Astrocyte (in vitro differentiated cells and primary cell): Measurements from ENCODE around the gene COL6A1. TPM values are rescaled to one million over a fixed set of nuclear protein-coding genes. Genes with fewer than 3 reads are reported as not detected.

Experiments
- DNase-seq: peaks from one replicate; pipeline ENCODE4 v3.0.0-alpha.2; 2010; ENCODE audit warnings: low read depth
- FAIRE-seq: peaks from 2 replicates; lab custom pipeline; 2011; peaks lifted over from hg19 to GRCh38; lab: Jason Lieb, UNC
- H2AFZ ChIP-seq: 2 replicates; pipeline ENCODE4 v1.6.0; 2012; ENCODE audit warnings: low read depth, low read length, inconsistent platforms
- H3K27ac ChIP-seq: 2 replicates; pipeline ENCODE4 v1.5.1; 2011; ENCODE audit warnings: low read depth, low read length, inconsistent platforms
- H3K27me3 ChIP-seq: 2 replicates; pipeline ENCODE4 v1.6.0; 2011; ENCODE audit warnings: low read length, inconsistent platforms; ENCODE audit not compliant: insufficient read depth
- H3K36me3 ChIP-seq: 2 replicates; pipeline ENCODE4 v1.5.1; 2011; ENCODE audit warnings: low read length, inconsistent platforms; ENCODE audit not compliant: insufficient read depth
- H3K4me1 ChIP-seq: 2 replicates; pipeline ENCODE4 v1.5.1; 2011; ENCODE audit warnings: low read length, inconsistent platforms; ENCODE audit not compliant: insufficient read depth
- H3K4me2 ChIP-seq: 2 replicates; pipeline ENCODE4 v1.6.0; 2012; ENCODE audit warnings: low read length, inconsistent platforms
- H3K4me3 ChIP-seq: 2 replicates; pipeline ENCODE4 v1.5.1; 2011; ENCODE audit warnings: low read depth, mild to moderate bottlenecking, low read length, inconsistent platforms; ENCODE audit not compliant: insufficient read depth
- H3K79me2 ChIP-seq: 2 replicates; pipeline ENCODE4 v1.6.0; 2012; ENCODE audit warnings: mild to moderate bottlenecking, low read length, inconsistent platforms; ENCODE audit not compliant: insufficient read depth
- H3K9ac ChIP-seq: 2 replicates; pipeline ENCODE4 v1.6.0; 2012; ENCODE audit warnings: mild to moderate bottlenecking, low read length, inconsistent platforms
- H3K9me3 ChIP-seq: 2 replicates; pipeline ENCODE4 v1.5.1; 2012; ENCODE audit warnings: low read depth, mild to moderate bottlenecking, low read length, inconsistent platforms; ENCODE audit not compliant: insufficient read depth
- H4K20me1 ChIP-seq: 2 replicates; pipeline ENCODE4 v1.6.0; 2012; ENCODE audit warnings: low read length, inconsistent platforms; ENCODE audit not compliant: insufficient read depth
- H3K27ac Mint-ChIP-seq: one replicate; pipeline ENCODE4 v1.8.0; 2021; ENCODE audit warnings: mild to moderate bottlenecking, mixed read lengths; ENCODE audit not compliant: unreplicated experiment
- H3K27me3 Mint-ChIP-seq: one replicate; pipeline ENCODE4 v1.8.0; 2021; ENCODE audit warnings: low read depth, mixed read lengths; ENCODE audit not compliant: unreplicated experiment
- H3K36me3 Mint-ChIP-seq: one replicate; pipeline ENCODE4 v1.8.0; 2021; ENCODE audit warnings: low read depth, mixed read lengths; ENCODE audit not compliant: unreplicated experiment
- H3K4me1 Mint-ChIP-seq: one replicate; pipeline ENCODE4 v1.8.0; 2021; ENCODE audit warnings: low read depth, mixed read lengths; ENCODE audit not compliant: unreplicated experiment
- H3K4me3 Mint-ChIP-seq: one replicate; pipeline ENCODE4 v1.8.0; 2021; ENCODE audit warnings: mild to moderate bottlenecking, moderate library complexity, mixed read lengths; ENCODE audit not compliant: unreplicated experiment
- H3K9me3 Mint-ChIP-seq: one replicate; pipeline ENCODE4 v1.8.0; 2021; ENCODE audit warnings: mild to moderate bottlenecking, mixed read lengths; ENCODE audit not compliant: unreplicated experiment
- EZH2 ChIP-seq: IDR thresholded peaks from 2 replicates; pipeline ENCODE4 v1.6.1; 2012; ENCODE audit warnings: mild to moderate bottlenecking, low read length, inconsistent platforms; ENCODE audit not compliant: insufficient read depth
- total RNA-seq: library from RNA; stranded (reverse); gene quantifications from 2 replicates; pipeline ENCODE4 v1.2.1, GENCODE V29; 2021
- TF ChIP-seq, protein P1 (sequence below): IDR thresholded peaks from 2 replicates; pipeline ENCODE4 v1.5.1; 2011; ENCODE audit warnings: low read depth, mild to moderate bottlenecking, inconsistent platforms, low read length, moderate library complexity; ENCODE audit not compliant: insufficient read depth

COL6A1 gene
- total RNA-seq, 1 donor from 2014 or later, result 131 TPM

DNA sequence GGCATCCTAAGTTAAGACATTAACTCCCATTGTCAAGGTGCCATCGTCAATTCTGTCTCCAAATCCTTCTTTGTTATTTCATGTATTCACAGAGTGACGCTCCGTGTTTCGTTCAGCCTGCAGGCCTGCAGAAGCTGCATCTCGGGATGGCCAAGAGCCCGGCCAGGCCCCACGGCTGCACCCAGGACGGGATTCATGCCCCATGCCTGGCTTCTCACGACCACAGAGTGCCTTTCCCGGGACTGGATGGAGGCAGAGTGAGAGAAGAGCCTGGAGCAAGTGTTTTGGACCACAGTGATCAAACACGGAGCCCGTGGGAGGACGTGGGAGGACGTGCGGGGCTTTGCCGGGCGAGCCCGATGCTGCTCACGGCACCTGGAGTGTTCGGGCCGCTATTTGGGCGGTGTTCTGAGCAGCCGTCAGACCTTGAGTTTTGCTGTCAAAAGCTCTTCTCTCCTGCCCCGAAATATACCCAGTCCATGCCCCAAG, 56.8 kb downstream of the COL6A1 start:
- no peaks in the 10 kb centered on the region for H4K20me1 ChIP-seq
- peak overlapping the region; percentile 72 for H3K9ac ChIP-seq
- no peak overlapping the region for H3K4me3 ChIP-seq
- Mint-ChIP-seq H3K27me3 (peaks cover 19% of the 10 kb centered on the region), H3K4me1 (no peaks in the 10 kb centered on the region), H3K4me3 (no peak overlapping the region), H3K36me3 (no peaks in the 10 kb centered on the region), H3K27ac (no peak overlapping the region), H3K9me3 (peaks cover 2% of the 10 kb centered on the region)
- DNase-seq (no peak), FAIRE-seq (no peak)
- H2AFZ ChIP-seq, result peak overlapping the region; percentile 29
- H3K79me2 ChIP-seq, result no peaks in the 10 kb centered on the region
- H3K9me3 ChIP-seq, result no peaks in the 10 kb centered on the region
- peak overlapping the region; percentile 91 for H3K27ac ChIP-seq
- H3K36me3 ChIP-seq, result no peaks in the 10 kb centered on the region
- no peaks in the 10 kb centered on the region for H3K27me3 ChIP-seq
- no peak for TF ChIP-seq EZH2
- TF ChIP-seq, protein P1, sequence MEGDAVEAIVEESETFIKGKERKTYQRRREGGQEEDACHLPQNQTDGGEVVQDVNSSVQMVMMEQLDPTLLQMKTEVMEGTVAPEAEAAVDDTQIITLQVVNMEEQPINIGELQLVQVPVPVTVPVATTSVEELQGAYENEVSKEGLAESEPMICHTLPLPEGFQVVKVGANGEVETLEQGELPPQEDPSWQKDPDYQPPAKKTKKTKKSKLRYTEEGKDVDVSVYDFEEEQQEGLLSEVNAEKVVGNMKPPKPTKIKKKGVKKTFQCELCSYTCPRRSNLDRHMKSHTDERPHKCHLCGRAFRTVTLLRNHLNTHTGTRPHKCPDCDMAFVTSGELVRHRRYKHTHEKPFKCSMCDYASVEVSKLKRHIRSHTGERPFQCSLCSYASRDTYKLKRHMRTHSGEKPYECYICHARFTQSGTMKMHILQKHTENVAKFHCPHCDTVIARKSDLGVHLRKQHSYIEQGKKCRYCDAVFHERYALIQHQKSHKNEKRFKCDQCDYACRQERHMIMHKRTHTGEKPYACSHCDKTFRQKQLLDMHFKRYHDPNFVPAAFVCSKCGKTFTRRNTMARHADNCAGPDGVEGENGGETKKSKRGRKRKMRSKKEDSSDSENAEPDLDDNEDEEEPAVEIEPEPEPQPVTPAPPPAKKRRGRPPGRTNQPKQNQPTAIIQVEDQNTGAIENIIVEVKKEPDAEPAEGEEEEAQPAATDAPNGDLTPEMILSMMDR, result no peak
- H3K4me2 ChIP-seq, result peak overlapping the region; percentile 41
- H3K4me1 ChIP-seq, result peaks cover 20% of the 10 kb centered on the region

DNA sequence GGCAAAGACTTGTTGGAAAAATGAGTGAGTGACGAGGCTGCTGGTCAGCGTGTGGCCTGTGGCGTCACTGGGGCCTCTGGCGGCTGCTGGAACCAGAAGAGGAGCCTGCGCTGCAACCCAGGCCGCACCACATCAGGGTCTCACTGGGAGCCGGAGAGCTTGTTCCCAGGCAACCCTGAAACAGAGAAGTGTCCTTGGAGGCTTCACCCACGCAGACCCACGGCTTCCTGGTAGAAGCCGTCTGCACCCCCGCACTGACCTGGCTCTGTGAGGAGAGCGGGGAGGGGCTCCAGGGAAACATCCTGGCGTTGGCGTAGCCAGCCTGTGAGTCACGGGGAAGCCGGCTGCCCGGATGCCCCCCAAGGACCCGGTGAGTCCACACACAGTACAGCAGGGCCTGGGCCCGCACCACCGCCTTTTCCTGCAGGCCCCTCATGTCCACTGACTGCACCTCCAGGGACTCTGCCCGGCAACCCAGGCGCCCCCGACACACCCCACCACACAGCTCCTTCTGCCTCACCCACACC, 57.4 kb downstream of the COL6A1 start:
- Mint-ChIP-seq H3K4me3 (no peak overlapping the region), H3K36me3 (no peaks in the 10 kb centered on the region), H3K9me3 (peaks cover 2% of the 10 kb centered on the region), H3K27me3 (peaks cover 19% of the 10 kb centered on the region), H3K27ac (peak overlapping the region; percentile 34), H3K4me1 (no peaks in the 10 kb centered on the region)
- Histone ChIP-seq H3K4me1 (peaks cover 20% of the 10 kb centered on the region), H3K4me2 (peak overlapping the region; percentile 41), H3K9ac (peak overlapping the region; percentile 72), H2AFZ (peak overlapping the region; percentile 29), H3K79me2 (no peaks in the 10 kb centered on the region), H3K27ac (peak overlapping the region; percentile 91), H4K20me1 (no peaks in the 10 kb centered on the region), H3K36me3 (no peaks in the 10 kb centered on the region), H3K4me3 (no peak overlapping the region), H3K27me3 (no peaks in the 10 kb centered on the region), H3K9me3 (no peaks in the 10 kb centered on the region)
- DNase-seq, result peak; percentile 96
- TF ChIP-seq, protein P1, result no peak
- no peak for TF ChIP-seq EZH2
- no peak for FAIRE-seq

DNA sequence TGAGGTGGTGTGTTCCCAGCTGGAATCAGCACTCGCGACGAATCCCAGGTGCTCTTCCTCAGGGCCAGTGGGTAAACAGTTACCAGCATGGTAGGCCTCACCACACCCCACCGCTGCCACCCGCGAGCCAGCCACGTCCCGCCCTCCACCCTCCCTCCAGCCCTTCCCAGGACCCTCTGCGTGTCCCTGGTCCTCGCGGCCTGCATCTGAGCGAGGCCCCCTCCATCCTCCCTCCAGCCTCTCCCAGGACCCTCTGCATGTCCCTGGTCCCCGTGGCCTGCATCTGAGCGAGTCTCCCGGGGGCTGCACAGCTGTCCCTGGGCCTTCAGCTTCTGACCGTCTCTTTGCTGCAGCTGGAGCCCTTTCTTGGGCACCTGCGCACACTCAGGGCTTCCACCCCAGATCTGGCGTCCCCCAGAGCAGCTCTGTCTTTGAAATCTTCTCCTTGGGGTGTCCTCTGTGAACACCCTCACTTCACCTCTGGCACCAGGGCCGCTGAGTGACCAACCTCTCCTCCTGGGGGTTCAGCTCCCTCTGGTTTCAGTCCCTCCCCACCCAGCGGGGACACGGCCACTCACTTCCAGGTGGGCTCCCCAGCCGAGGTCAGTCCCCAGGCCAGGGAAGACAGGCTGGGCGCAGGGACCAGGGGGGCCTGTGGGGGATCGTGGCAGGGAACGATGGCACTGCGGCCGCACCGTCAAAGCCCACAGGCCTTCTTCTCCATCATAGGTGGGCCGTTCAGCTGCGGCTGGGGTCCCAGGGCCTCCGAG, 58.5 kb downstream of the COL6A1 start:
- Mint-ChIP-seq H3K4me3 (no peak overlapping the region), H3K4me1 (no peaks in the 10 kb centered on the region), H3K9me3 (peaks cover 2% of the 10 kb centered on the region), H3K27me3 (peaks cover 19% of the 10 kb centered on the region), H3K36me3 (no peaks in the 10 kb centered on the region), H3K27ac (no peak overlapping the region)
- FAIRE-seq (no peak), DNase-seq (no peak)
- H3K4me1 ChIP-seq, result peaks cover 20% of the 10 kb centered on the region
- H4K20me1 ChIP-seq, result no peaks in the 10 kb centered on the region
- peak overlapping the region; percentile 9 for H2AFZ ChIP-seq
- no peak overlapping the region for H3K4me2 ChIP-seq
- no peak overlapping the region for H3K4me3 ChIP-seq
- no peaks in the 10 kb centered on the region for H3K27me3 ChIP-seq
- no peak for TF ChIP-seq EZH2
- no peak overlapping the region for H3K9ac ChIP-seq
- peak overlapping the region; percentile 91 for H3K27ac ChIP-seq
- no peaks in the 10 kb centered on the region for H3K79me2 ChIP-seq
- H3K36me3 ChIP-seq, result no peaks in the 10 kb centered on the region
- H3K9me3 ChIP-seq, result no peaks in the 10 kb centered on the region
